ENCODE data around the gene FNIP2.

DNA sequence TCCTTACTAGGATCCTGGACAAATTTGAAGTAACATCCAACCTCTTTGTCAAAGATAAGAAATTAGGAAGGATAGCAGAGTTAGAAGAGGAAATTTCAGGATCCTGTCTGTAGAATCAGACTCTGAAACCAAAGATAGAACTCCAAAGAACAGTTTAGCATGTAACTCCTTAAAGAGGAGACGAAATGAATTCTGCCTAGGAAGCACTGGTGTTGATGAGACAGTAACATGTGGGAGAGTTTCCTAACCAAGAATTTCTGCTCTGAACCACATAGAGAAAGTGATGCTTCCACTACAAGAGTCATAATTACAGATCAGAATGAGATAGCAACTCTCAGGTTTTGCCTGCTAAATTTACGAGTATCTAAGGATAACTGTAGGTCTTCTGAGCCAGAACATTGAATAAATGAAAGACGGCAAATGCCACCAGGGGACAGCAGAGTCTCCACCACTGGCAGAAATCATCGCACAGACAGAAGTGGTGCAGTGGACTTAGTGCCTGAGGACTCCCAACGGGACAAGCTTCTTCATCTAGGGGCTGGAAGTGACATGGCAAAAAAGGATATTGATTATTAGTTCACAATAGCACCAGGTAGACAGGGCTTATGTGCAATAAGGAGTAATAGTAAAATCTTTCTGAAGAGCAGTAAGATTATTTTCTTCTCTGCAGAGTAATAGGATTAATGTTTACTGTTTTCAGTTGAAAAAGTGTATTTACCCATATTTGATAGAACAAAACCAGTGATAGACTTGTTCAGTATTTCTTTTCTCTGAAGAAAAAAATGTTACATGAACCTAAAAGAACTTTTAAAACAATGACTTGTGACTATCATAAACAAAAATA lies 38.9 kb upstream of the FNIP2 start:
- peak in 5 of 7 experiments; percentile 65 to 97 (median 80) for TF ChIP-seq CTCF (IDR thresholded peaks at IDR 0.05)
- TF ChIP-seq POLR2AphosphoS5 (IDR thresholded peaks at IDR 0.05) = peak in 1 of 3 donors; percentile 37
- TF ChIP-seq EP300 (IDR thresholded peaks at IDR 0.05) = no peak
